GM19468 (cell line): Measurements from ENCODE around the gene SYPL2.

Experiments used
- ATAC-seq: cut with Tn5 transposase; IDR thresholded peaks from one replicate; pipeline ENCODE4 v1.9.1; 2021; ENCODE audit warnings: mild to moderate bottlenecking, moderate library complexity, moderate number of reproducible peaks; ENCODE audit not compliant: unreplicated experiment; ENCODE audit errors: extremely low read depth

SYPL2 gene

GRCh38 chr1:109509176-109510134 lies 43.1 kb downstream of the SYPL2 start, which contains the start of gene AMIGO1:
AMIGO1 (minus strand) TSS chr1:109509727; CDS start chr1:109508912, 815 bp downstream.
- ATAC-seq, result no peak

GRCh38 chr1:109513110-109513710 lies 46.9 kb downstream of the SYPL2 start:
- ATAC-seq, result no peak

GRCh38 chr1:109514846-109515245 lies 48.5 kb downstream of the SYPL2 start:
- ATAC-seq, result no peak

GRCh38 chr1:109516872-109517271 lies 50.5 kb downstream of the SYPL2 start:
- no peak for ATAC-seq

GRCh38 chr1:109517337-109517736 lies 51.0 kb downstream of the SYPL2 start:
- ATAC-seq, result no peak

GRCh38 chr1:109521002-109521951 lies 54.9 kb downstream of the SYPL2 start:
- ATAC-seq, result no peak

- ATAC-seq, result no peak
Measured at GRCh38 chr1:109522026-109522425, 55.7 kb downstream of the SYPL2 start.

GRCh38 chr1:109523706-109524105 lies 57.4 kb downstream of the SYPL2 start:
- ATAC-seq, result no peak

GRCh38 chr1:109527098-109527811 lies 60.9 kb downstream of the SYPL2 start:
- ATAC-seq, result no peak

- ATAC-seq, result no peak
Measured at GRCh38 chr1:109527846-109528695, 61.7 kb downstream of the SYPL2 start.

GRCh38 chr1:109528712-109529111 lies 62.4 kb downstream of the SYPL2 start:
- no peak for ATAC-seq

GRCh38 chr1:109529881-109530456 lies 63.6 kb downstream of the SYPL2 start:
- no peak for ATAC-seq

- ATAC-seq, result no peak
Measured at GRCh38 chr1:109530457-109531087, 64.2 kb downstream of the SYPL2 start.

GRCh38 chr1:109531380-109531779 lies 65.0 kb downstream of the SYPL2 start:
- ATAC-seq, result no peak
